HepG2 (cell line): ENCODE results near the gene CD109. TPM values are rescaled to one million over a fixed set of nuclear protein-coding genes. Genes with fewer than 3 reads are reported as not detected.

Experiments
- ATAC-seq: fragments of 200-7000 bp; cut with Tn5 transposase; 3 replicates; pipeline ENCODE4 v1.9.1; 2020; ENCODE audit warnings: mild to moderate bottlenecking, moderate library complexity
- BruUV-seq: library from RNA; stranded (reverse); fragments of 400-500 nt; replicated peaks from 2 replicates; lab custom pipeline; 2021; lab: Mats Ljungman, UMichigan
- CTCF ChIA-PET: fragments of 300-600 bp; formaldehyde crosslinking; extraction: SDS; loops from one replicate; lab custom pipeline; 2021; ENCODE audit warnings: low total read pairs, inconsistent platforms, low intra/inter-chr PET ratio; lab: Yijun Ruan, JAX
- POLR2A ChIA-PET: fragments of 350-600 bp; sonication (Branson Sonifier 250); formaldehyde crosslinking; loops from one replicate; lab custom pipeline; 2020; ENCODE audit warnings: antibody characterized with exemption, inconsistent platforms; lab: Yijun Ruan, JAX
- DNase-seq: peaks from one replicate; pipeline ENCODE4 v3.0.0-alpha.2; 2015; ENCODE audit warnings: low spot score
- FAIRE-seq: peaks from 3 replicates; lab custom pipeline; 2011; peaks lifted over from hg19 to GRCh38; lab: Jason Lieb, UNC
- H2AFZ ChIP-seq: one replicate; pipeline ENCODE4 v1.6.1; 2011; ENCODE audit warnings: low read length, inconsistent platforms
- H3K27ac ChIP-seq: fragments of 300-600 bp; 3 replicates; pipeline ENCODE4 v1.8.0; 2011; ENCODE audit warnings: mixed run types, mild to moderate bottlenecking, mixed read lengths, low read length, inconsistent platforms; ENCODE audit not compliant: insufficient read depth; ENCODE audit errors: extremely low read length
- H3K27me3 ChIP-seq, 2 experiments: fragments of 200-600 bp in 1 of 2; 2 replicates in 1 of 2; 3 replicates in 1 of 2; pipeline versions ENCODE4 v1.6.0 to v1.8.0; 2011; ENCODE audit warnings: low read length in 2 of 2, mild to moderate bottlenecking in 2 of 2, moderate library complexity in 2 of 2, inconsistent platforms in 1 of 2; ENCODE audit not compliant: insufficient read depth in 2 of 2, control insufficient read depth in 1 of 2
- H3K36me3 ChIP-seq, 2 experiments: fragments of 200-600 bp in 1 of 2; replicated peaks in 1 of 2; 2 replicates in 1 of 2; 3 replicates in 1 of 2; pipeline versions ENCODE4 v1.5.1 to v1.8.0; 2011; ENCODE audit warnings: low read length in 2 of 2, inconsistent platforms in 1 of 2; ENCODE audit not compliant: insufficient read depth in 2 of 2, control insufficient read depth in 1 of 2
- H3K4me1 ChIP-seq: 2 replicates; pipeline ENCODE4 v1.5.1; 2012; ENCODE audit warnings: low read length, inconsistent platforms; ENCODE audit not compliant: insufficient read depth
- H3K4me2 ChIP-seq: 2 replicates; pipeline ENCODE4 v1.6.0; 2011; ENCODE audit warnings: low read depth, low read length, inconsistent platforms
- H3K4me3 ChIP-seq, 3 experiments: fragments of 200-600 bp in 1 of 3; sonication (generic), shearing (Covaris generic) in 1 of 3; replicated peaks in 1 of 3; 2 replicates each; pipeline ENCODE4 v1.5.1; 2011 to 2016; ENCODE audit warnings: low read length in 3 of 3, inconsistent platforms in 2 of 3, low read depth in 2 of 3, mild to moderate bottlenecking in 2 of 3, control low read depth in 1 of 3, mixed read lengths in 1 of 3; ENCODE audit not compliant: insufficient read depth in 1 of 3
- H3K79me2 ChIP-seq: one replicate; pipeline ENCODE4 v1.6.1; 2011; ENCODE audit warnings: low read length, inconsistent platforms; ENCODE audit not compliant: insufficient read depth
- H3K9ac ChIP-seq: 2 replicates; pipeline ENCODE4 v1.6.0; 2011; ENCODE audit warnings: mild to moderate bottlenecking, low read depth, low read length, inconsistent platforms; ENCODE audit not compliant: insufficient read depth
- H3K9me3 ChIP-seq: 2 replicates; pipeline ENCODE4 v1.5.1; 2012; ENCODE audit warnings: mild to moderate bottlenecking, low read length
- H4K20me1 ChIP-seq: 2 replicates; pipeline ENCODE4 v1.6.0; 2011; ENCODE audit warnings: inconsistent platforms, mild to moderate bottlenecking, low read length, moderate library complexity; ENCODE audit not compliant: insufficient read depth
- GABPA ChIP-seq, 2 experiments: IDR thresholded peaks; 2 replicates each; pipeline ENCODE4 v1.6.1; 2011 to 2016; ENCODE audit warnings: low read depth in 2 of 2, low read length in 1 of 2, missing biosample characterization in 1 of 2, missing genetic modification characterization in 1 of 2
- HOXA3 ChIP-seq: sonication (generic); formaldehyde crosslinking; IDR thresholded peaks from 2 replicates; pipeline ENCODE4 v1.5.0; 2020; ENCODE audit warnings: missing genetic modification reagents
- HOXD1 ChIP-seq: sonication (generic); formaldehyde crosslinking; IDR thresholded peaks from 2 replicates; pipeline ENCODE4 v1.5.0; 2020; ENCODE audit warnings: missing genetic modification reagents
- KDM1A ChIP-seq: IDR thresholded peaks from 2 replicates; pipeline ENCODE4 v1.6.1; 2016; ENCODE audit warnings: missing compliant biosample characterization
- KLF9 ChIP-seq: IDR thresholded peaks from 2 replicates; pipeline ENCODE4 v1.6.1; 2016; ENCODE audit warnings: low read depth
- THYN1 ChIP-seq: sonication (generic); formaldehyde crosslinking; IDR thresholded peaks from 2 replicates; pipeline ENCODE4 v1.8.1; 2023; ENCODE audit warnings: low read depth, mild to moderate bottlenecking, moderate library complexity, missing genetic modification reagents, borderline replicate concordance
- TP53 ChIP-seq: sonication (generic); formaldehyde crosslinking; conservative IDR thresholded peaks from 2 replicates; pipeline ENCODE4 v1.4.0; 2020; ENCODE audit warnings: missing genetic modification reagents
- ZC3H13 ChIP-seq: sonication (generic); formaldehyde crosslinking; IDR thresholded peaks from 2 replicates; pipeline ENCODE4 v1.8.1; 2023; ENCODE audit warnings: mild to moderate bottlenecking, missing genetic modification reagents, moderate library complexity
- ZNF510 ChIP-seq: sonication (generic); formaldehyde crosslinking; IDR thresholded peaks from 2 replicates; pipeline ENCODE4 v1.4.0; 2020; ENCODE audit warnings: low read depth, mild to moderate bottlenecking, missing genetic modification reagents
- ZNF550 ChIP-seq: sonication (generic); formaldehyde crosslinking; IDR thresholded peaks from 2 replicates; pipeline ENCODE4 v1.4.0; 2020; ENCODE audit warnings: mild to moderate bottlenecking, missing genetic modification reagents, borderline replicate concordance
- ZNF839 ChIP-seq: sonication (generic); formaldehyde crosslinking; IDR thresholded peaks from 2 replicates; pipeline ENCODE4 v1.4.0; 2020; ENCODE audit warnings: missing genetic modification reagents, mild to moderate bottlenecking, borderline replicate concordance
- WGBS: methylation state at CpG from one replicate; pipeline ENCODE4 v1.1.6; 2017; ENCODE audit warnings: low lambda C conversion rate; 5-methylcytosine and 5-hydroxymethylcytosine counted together
- in situ Hi-C: cut with HindIII; loops from 2 replicates; pipeline ENCODE4 v1.10.0; 2017; ENCODE audit warnings: low pct_unique_long_range_greater_than_20kb; ENCODE audit not compliant: extremely low pct_ligation_motif_present
- intact Hi-C: fragments of 100-400 bp; cut with micrococcal nuclease; formaldehyde crosslinking; loops from one replicate; pipeline ENCODE4 v1.10.0; 2022; ENCODE audit not compliant: unreplicated experiment
- polyA plus RNA-seq, 8 experiments: library from polyadenylated mRNA; depleted of rRNA in 3 of 8; stranded (reverse) in 7 of 8; unstranded in 1 of 8; fragments of >200 nt; fragmentation: Illumina TruSeq in 4 of 8; extraction: Trizol in 4 of 8; gene quantifications; 2 replicates each; pipeline versions ENCODE4 v1.2.1 to v1.2.3, GENCODE V29; 2011 to 2016; ENCODE audit warnings: low read depth in 4 of 8, missing spikeins in 1 of 8, mixed read lengths in 1 of 8; ENCODE audit not compliant: insufficient read depth in 1 of 8
- total RNA-seq, 5 experiments: library from RNA; depleted of rRNA; stranded (reverse); fragments of >200 nt; fragmentation: Illumina TruSeq; extraction: Trizol; gene quantifications; 2 replicates each; pipeline ENCODE4 v1.2.3, GENCODE V29; 2016; ENCODE audit warnings: low read depth in 1 of 5
- TF ChIP-seq, protein P1 (sequence below): sonication (generic); formaldehyde crosslinking; conservative IDR thresholded peaks from 2 replicates; pipeline ENCODE4 v1.8.1; 2023; ENCODE audit warnings: missing genetic modification reagents
- TF ChIP-seq, protein P2 (sequence below): sonication (generic); formaldehyde crosslinking; IDR thresholded peaks from 2 replicates; pipeline ENCODE4 v1.5.0; 2020; ENCODE audit warnings: mild to moderate bottlenecking, missing genetic modification reagents, borderline replicate concordance
- TF ChIP-seq, protein P3 (sequence below): IDR thresholded peaks from 2 replicates; pipeline ENCODE4 v1.6.1; 2016; ENCODE audit warnings: low read depth, missing genetic modification reagents, missing compliant biosample characterization

CD109 gene
- total and polyA plus RNA-seq, 2 of the 13 experiments (the other 11 are each of a cell fraction or from before 2014, with no cell fraction given), result 0.93 to 2.1 TPM

DNA sequence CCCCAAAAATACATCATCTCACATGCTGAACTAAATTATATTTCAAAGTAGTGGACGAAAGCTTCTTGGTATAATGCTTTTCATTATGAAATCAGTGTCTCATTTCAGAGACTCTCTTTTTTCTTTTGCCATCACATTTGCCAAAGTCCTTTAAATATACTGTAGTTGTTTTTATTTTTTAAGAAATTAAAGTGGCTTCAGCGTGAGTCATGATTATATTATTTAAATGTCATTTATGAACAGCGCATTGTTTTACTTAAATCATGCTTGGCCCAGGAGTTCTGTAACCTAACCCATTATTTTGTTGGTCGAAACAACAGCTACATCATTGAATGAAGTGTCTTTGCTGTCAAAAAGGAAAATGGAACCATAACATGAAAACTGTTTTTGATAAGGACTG lies 100.9 kb downstream of the CD109 start:
- no peak overlapping the region for H2AFZ ChIP-seq
- H3K9ac ChIP-seq, result no peak overlapping the region
- ATAC-seq (no peak), FAIRE-seq (no peak), DNase-seq (no peak)
- no peaks in the 10 kb centered on the region for H3K36me3 ChIP-seq
- no peak overlapping the region for H3K4me2 ChIP-seq
- CTCF ChIA-PET, result no interaction called here
- intact Hi-C loops (no loop called here), in situ Hi-C loops (no loop called here)
- H3K27ac ChIP-seq, result no peak overlapping the region
- no peaks in the 10 kb centered on the region for H3K9me3 ChIP-seq
- no peak overlapping the region for H3K4me3 ChIP-seq
- POLR2A ChIA-PET, result no interaction called here
- H3K27me3 ChIP-seq, result no peaks in the 10 kb centered on the region
- H3K79me2 ChIP-seq, result no peaks in the 10 kb centered on the region
- WGBS, result 66% methylated on average over 4 of the region's 4 CpGs
- peaks cover 19% of the 10 kb centered on the region for H3K4me1 ChIP-seq
- no TSS peak for BruUV-seq
- H4K20me1 ChIP-seq, result no peaks in the 10 kb centered on the region
- TF ChIP-seq KLF9 (CRISPR knock-in tag) (no peak), KDM1A (no peak), TP53 (CRISPR knock-in tag) (no peak), HOXA3 (CRISPR knock-in tag) (no peak), ZC3H13 (no peak), ZNF839 (CRISPR knock-in tag) (no peak), GABPA (IDR thresholded peaks at IDR 0.05; ENCODE audit: low read depth, low read length) (no peak), GABPA (CRISPR knock-in tag; IDR thresholded peaks at IDR 0.05; ENCODE audit: low read depth) (no peak), ZNF550 (CRISPR knock-in tag) (no peak), THYN1 (CRISPR knock-in tag) (no peak), HOXD1 (CRISPR knock-in tag) (no peak), ZNF510 (CRISPR knock-in tag) (no peak)
- TF ChIP-seq, protein P1, sequence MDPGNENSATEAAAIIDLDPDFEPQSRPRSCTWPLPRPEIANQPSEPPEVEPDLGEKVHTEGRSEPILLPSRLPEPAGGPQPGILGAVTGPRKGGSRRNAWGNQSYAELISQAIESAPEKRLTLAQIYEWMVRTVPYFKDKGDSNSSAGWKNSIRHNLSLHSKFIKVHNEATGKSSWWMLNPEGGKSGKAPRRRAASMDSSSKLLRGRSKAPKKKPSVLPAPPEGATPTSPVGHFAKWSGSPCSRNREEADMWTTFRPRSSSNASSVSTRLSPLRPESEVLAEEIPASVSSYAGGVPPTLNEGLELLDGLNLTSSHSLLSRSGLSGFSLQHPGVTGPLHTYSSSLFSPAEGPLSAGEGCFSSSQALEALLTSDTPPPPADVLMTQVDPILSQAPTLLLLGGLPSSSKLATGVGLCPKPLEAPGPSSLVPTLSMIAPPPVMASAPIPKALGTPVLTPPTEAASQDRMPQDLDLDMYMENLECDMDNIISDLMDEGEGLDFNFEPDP (CRISPR knock-in tag), result no peak
- TF ChIP-seq, protein P2, sequence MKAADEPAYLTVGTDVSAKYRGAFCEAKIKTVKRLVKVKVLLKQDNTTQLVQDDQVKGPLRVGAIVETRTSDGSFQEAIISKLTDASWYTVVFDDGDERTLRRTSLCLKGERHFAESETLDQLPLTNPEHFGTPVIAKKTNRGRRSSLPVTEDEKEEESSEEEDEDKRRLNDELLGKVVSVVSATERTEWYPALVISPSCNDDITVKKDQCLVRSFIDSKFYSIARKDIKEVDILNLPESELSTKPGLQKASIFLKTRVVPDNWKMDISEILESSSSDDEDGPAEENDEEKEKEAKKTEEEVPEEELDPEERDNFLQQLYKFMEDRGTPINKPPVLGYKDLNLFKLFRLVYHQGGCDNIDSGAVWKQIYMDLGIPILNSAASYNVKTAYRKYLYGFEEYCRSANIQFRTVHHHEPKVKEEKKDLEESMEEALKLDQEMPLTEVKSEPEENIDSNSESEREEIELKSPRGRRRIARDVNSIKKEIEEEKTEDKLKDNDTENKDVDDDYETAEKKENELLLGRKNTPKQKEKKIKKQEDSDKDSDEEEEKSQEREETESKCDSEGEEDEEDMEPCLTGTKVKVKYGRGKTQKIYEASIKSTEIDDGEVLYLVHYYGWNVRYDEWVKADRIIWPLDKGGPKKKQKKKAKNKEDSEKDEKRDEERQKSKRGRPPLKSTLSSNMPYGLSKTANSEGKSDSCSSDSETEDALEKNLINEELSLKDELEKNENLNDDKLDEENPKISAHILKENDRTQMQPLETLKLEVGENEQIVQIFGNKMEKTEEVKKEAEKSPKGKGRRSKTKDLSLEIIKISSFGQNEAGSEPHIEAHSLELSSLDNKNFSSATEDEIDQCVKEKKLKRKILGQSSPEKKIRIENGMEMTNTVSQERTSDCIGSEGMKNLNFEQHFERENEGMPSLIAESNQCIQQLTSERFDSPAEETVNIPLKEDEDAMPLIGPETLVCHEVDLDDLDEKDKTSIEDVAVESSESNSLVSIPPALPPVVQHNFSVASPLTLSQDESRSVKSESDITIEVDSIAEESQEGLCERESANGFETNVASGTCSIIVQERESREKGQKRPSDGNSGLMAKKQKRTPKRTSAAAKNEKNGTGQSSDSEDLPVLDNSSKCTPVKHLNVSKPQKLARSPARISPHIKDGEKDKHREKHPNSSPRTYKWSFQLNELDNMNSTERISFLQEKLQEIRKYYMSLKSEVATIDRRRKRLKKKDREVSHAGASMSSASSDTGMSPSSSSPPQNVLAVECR (CRISPR knock-in tag), result no peak
- TF ChIP-seq, protein P3, sequence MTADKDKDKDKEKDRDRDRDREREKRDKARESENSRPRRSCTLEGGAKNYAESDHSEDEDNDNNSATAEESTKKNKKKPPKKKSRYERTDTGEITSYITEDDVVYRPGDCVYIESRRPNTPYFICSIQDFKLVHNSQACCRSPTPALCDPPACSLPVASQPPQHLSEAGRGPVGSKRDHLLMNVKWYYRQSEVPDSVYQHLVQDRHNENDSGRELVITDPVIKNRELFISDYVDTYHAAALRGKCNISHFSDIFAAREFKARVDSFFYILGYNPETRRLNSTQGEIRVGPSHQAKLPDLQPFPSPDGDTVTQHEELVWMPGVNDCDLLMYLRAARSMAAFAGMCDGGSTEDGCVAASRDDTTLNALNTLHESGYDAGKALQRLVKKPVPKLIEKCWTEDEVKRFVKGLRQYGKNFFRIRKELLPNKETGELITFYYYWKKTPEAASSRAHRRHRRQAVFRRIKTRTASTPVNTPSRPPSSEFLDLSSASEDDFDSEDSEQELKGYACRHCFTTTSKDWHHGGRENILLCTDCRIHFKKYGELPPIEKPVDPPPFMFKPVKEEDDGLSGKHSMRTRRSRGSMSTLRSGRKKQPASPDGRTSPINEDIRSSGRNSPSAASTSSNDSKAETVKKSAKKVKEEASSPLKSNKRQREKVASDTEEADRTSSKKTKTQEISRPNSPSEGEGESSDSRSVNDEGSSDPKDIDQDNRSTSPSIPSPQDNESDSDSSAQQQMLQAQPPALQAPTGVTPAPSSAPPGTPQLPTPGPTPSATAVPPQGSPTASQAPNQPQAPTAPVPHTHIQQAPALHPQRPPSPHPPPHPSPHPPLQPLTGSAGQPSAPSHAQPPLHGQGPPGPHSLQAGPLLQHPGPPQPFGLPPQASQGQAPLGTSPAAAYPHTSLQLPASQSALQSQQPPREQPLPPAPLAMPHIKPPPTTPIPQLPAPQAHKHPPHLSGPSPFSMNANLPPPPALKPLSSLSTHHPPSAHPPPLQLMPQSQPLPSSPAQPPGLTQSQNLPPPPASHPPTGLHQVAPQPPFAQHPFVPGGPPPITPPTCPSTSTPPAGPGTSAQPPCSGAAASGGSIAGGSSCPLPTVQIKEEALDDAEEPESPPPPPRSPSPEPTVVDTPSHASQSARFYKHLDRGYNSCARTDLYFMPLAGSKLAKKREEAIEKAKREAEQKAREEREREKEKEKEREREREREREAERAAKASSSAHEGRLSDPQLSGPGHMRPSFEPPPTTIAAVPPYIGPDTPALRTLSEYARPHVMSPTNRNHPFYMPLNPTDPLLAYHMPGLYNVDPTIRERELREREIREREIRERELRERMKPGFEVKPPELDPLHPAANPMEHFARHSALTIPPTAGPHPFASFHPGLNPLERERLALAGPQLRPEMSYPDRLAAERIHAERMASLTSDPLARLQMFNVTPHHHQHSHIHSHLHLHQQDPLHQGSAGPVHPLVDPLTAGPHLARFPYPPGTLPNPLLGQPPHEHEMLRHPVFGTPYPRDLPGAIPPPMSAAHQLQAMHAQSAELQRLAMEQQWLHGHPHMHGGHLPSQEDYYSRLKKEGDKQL (CRISPR knock-in tag), result no peak
